HG03064 (cell line): ENCODE measurements around the gene EPHA6.
"Not testable (repeated sequence)": the region's sequence is repeated elsewhere in the genome, so short reads cannot be mapped to it uniquely, and the experiment has no call there.

Source experiments
- ATAC-seq: cut with Tn5 transposase; IDR thresholded peaks from one replicate; pipeline ENCODE4 v1.9.1; 2021; ENCODE audit warnings: low read depth; ENCODE audit not compliant: unreplicated experiment

Gene EPHA6

DNA sequence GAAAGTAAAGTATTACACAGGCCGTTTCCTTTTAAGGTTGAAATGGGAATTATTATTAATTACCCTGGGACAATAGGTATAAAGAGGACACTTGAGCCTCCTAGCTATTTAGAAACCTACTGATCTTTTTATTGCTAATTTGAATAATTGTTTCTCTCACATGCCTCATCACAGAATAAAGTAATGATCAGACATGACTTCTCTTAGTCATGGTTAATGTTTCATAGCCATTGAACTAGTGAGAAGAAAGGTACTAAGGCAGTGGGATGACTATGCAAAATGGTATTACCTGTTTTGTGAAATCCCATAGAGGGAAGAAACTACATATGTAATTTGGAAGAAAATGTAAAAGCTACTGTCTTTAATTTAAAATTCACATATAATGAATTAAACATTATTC, 85.6 kb downstream of the EPHA6 start:
- no peak for ATAC-seq

DNA sequence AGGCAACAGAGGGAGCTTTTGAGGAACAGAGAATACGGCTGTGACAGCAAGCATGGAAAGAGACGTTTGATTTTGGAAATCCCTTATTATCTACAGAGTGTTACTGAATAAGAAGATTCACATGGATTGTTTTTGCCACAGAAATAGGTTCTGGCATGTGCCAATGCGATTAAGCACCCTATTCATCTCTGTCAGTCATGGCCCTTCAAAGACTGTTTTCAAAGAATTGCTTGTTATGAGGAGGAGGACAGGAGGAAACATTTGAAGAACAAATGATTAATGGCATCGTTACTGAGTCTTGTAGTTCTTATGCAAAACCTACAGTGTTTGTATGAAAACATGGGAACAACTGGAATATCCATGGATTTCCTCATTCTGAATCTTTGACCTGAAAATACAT, 86.2 kb downstream of the EPHA6 start:
- no peak for ATAC-seq

DNA sequence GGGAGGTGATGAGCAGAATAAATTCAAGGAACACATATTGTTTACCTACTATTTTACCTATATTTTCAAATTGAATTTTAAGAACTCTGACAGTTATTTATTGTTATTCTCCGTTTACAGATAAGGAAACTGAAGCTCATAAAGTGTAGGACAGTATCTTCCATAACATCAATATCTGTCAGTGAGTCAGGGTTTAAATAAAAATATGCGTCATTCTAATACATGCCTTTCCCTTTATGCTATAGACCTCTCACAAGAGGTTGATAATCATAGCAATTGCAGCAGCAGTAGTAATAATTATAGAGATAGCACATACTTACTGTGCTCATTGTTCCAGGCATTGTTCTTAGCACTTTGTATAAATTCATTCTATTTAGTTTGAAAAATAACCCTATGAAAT, 101.1 kb downstream of the EPHA6 start:
- ATAC-seq: no peak

DNA sequence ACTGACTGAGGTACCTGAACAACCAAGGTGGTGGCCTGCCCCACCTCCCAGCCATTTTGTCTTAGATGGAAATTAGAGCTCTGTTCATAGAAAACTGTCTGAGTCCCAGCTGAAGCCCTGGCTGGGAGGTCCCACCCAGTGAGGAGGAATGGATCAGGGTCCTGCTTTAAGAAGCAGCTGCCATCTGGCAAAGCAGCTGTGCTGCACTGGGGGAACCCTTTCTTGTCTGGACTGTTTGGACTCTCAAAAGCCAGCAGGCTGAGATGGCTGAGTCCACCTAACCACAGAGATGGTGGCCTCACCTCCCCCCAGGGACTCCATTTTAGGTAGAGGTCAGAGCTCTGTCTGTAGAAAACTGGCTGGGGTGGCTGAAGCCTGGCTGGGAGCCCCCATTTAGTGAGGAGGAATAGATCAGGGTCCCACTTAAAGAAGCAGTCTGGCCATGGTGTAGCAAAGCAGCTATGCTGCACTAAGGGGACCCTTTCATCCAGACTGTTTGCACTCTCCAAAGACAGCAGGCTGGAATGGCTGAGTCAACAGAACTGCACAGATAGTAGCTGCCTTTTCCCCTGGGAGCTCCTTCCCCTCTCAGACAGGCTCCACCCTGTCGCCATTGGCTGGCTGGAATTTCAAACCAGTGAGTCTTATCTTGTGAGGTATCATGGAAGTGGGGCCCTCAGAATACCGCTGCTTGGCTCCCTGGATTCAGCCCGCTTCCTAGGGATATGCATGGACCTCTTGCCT, 116.9 kb downstream of the EPHA6 start:
- ATAC-seq: no peak

DNA sequence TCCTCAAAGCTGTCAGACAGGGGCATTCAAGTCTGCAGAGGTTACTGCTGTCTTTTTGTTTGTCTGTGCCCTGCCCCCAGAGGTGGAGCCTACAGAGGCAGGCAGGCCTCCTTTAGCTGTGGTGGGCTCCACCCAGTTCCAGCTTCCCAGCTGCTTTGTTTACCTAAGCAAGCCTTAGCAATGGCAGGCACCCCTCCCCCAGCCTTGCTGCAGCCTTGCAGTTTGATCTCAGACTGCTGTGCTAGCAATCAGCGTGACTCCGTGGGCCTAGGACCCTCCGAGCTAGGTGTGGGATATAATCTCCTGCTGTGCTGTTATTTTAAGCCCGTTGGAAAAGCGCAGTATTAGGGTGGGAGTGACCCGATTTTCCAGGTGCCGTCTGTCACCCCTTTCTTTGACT, 127.7 kb downstream of the EPHA6 start:
- ATAC-seq: not testable (repeated sequence)

DNA sequence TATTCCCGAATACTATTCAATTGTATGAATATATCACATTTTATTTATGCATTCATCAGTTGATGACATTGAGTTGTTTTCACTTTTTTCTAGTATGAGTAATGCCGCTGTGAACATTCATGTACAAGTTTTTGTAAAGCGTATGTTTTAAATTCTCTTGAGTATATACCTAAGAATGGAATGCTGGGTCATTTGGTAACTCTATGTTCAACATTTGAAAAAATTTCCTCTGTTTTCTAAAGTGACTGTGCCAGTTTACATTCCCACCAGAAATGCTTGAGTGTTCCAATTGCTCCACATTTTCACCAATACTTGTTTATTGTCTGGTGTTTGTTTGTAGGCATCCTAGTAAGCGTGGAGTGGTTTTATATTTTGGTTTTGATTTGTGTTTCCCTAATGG, 144.5 kb downstream of the EPHA6 start:
- ATAC-seq: no peak

DNA sequence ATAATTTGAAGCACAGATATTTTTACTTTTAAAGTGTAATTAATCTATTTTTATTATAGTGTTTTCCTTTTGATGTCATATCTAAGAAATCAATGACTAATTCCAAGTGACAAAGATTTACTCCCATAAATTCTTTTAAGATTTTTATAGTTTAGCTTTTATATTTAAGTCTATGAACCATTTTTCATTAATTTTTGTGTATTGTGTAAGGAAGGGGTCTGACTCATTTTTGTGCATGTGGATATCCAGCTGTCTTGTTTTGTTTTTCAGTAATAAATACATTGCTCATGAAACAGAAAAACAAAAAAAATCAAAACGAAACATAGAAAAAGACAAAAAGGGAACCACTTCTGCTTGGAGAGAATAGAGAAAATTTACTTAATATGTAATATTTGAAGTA, 145.1 kb downstream of the EPHA6 start:
- ATAC-seq: no peak

DNA sequence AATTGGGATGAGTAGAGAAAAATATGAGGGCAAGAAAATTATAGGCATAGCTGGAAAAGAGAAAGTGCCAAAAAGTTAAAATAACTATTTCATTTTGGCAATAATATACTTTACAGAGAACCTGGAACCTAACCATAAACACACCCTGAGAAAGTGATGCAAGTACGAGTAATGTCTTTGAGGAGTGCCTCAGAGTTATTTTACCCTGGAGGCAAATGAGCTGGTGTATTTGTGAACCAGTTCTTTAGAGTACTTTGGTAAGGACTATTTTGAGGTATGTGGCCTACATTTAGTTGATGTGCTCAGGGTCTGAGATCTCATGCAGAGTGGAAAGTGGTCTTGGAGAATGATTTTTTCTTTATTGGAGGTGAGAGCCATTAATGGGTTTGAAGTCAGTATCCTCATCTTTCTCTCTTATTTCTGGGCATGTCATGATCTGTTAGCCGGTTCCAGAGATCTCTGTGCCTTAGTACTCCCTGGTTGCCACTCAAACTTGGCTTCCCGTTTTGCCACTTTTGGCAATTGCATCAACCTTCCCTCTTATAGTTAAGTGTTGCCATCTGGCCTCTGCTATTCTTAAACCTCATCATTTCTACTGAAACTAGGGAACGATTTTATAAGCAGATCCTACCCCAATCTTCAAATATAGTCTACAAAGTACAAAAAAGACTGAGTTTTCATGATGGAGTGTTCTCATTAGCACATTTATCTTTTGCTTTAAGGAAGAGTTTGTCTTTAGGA, 145.7 kb downstream of the EPHA6 start:
- no peak for ATAC-seq

DNA sequence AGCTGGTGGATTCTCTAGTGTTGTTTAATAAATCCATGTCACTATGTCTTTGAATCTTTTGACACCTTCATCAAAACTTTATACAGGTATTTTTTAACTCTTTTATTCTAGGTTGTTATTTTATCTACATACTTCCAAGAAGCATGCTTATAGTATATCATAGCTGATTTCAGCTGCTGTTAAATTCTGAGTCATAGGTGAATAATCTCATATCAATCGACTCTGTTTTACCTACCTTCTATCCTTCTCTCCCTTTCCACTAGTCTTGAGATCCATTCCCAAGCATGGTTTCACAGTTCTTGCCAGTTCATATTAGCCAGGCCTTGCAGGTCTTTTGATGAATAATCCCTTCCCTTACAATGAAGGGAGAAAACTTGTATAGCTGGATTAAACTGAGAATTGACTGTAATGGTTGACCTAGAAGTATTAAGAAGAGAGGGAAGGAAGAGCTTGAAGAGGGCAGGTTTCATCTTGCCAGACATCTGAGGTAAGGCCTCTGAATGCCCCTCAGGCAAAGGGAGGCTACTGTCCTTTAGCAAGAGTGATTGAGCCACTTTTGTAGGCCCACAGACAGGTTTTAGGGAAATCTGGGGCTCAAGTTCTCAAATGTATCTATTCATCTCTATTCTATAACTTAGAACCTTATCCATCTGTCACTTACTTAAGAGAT, 146.4 kb downstream of the EPHA6 start:
- no peak for ATAC-seq

DNA sequence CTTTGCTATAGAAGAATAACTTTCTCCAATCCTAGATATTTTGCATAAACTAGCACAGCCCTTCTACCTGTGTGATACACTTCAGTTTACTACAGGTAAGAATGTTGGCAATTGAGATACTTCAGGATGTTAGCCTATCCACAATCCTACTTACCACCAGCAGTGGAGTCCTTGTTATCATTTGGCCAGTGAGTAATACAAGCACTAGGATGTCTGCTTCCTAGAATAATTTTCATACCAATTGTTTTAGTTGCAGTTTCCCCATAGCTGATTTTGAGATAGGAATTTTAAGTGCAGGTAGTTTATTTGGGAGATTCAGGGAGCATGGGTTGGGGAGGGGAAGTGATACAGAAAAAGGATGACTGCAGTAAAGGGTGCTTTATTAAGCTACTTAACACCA, 147.2 kb downstream of the EPHA6 start:
- no peak for ATAC-seq

DNA sequence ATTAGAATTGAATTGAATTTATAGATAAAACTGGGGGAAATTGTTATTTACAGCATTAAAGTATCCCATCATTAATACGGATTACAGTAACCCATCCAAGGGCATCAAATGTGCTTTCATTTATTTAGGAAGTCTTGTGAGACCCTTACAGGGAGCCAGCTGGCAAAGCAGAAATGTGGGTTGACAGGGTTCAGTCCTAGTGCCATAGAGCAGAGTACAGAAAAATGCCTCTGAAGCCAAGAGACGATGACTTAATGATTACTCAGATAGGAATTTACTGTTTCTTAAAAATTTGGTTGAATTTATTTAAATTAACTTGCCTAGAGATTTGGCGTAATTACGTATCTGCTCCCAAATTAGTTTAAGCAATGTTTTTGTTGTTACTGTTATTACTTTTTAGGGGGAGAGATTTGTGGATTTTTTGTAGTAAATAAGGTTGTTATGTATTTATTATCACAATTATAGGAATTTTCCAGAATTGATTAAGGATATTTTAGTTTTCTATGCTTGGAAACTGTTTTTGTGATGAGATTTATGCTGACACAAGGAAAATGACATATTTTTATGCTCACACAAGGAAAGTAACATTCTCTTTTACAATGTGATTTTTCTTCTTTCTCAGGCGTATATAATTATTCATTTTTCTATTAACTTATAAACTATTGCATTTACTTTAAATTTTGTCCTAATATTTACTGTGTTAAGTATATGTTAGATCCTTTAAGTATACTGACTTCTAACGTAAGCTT, 152.0 kb downstream of the EPHA6 start:
- no peak for ATAC-seq

DNA sequence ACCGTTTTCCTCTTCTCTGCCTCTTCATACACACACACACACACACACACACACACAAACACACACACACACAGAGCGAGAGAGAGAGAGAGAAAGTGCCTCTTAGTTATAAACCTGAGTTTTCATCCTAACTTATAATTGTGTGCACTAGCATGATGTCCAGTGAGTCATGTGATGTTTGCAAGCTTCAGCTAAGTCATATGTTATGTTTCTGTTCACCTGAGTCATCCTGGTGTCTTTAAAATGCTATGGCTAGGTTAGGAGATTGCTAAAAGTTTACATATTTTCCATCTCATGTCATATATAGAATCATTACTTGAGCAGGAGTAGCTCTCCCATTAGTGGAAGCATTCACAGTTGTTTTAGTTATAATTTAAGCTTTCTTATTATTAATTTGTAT, 155.8 kb downstream of the EPHA6 start:
- ATAC-seq: no peak

DNA sequence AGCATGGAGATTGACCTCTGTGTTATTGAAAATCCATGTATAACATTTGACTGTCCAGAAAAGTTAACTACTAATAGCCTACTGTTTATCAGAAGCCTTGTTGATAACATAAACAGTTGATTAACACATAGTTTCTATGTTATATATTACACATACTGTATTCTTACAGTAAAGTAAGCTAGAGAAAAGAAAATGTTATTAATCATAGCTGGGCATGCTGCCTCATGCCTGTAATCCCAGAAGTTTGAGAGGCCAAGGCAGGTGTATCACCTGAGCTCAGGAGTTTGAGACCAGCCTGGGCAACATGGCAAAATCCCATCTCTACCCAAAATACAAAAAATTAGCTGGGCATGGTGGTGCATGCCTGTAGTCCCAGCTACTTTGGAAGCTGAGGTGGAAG, 163.3 kb downstream of the EPHA6 start:
- ATAC-seq: no peak

DNA sequence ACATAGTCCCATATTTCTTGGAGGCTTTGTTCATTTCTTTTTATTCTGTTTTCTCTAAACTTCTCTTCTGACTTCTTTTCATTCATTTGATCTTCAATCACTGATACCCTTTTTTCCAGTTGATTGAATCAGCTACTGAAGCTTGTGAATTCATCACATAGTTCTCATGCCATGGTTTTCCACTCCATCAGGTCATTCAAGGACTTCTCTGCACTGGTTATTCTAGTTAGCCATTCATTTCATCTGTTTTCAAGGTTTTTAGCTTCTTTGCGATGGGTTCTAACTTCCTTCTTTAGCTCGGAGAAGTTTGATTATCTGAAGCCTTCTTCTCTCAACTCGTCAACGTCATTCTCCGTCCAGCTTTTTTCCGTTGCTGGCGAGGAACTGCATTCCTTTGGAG, 169.3 kb downstream of the EPHA6 start:
- ATAC-seq: not testable (repeated sequence)

DNA sequence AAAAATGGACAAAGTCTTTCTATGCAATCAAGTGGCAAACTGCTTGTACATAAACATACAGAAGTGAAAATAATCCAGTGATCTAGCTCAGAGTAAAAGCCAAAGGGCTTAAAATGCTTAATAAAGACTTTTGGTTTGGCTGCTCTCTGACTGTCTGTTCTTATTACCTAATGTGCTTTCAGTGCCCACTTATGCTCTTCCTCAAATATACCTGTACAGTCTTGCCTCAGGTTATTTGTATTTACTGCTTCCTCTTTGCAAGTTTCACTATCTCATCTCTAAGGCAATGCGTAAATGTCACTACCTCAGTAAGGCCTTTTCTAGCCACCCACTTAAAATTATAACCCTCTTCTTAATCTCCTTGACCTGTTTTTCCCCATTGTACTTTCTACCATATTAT, 171.8 kb downstream of the EPHA6 start:
- no peak for ATAC-seq

DNA sequence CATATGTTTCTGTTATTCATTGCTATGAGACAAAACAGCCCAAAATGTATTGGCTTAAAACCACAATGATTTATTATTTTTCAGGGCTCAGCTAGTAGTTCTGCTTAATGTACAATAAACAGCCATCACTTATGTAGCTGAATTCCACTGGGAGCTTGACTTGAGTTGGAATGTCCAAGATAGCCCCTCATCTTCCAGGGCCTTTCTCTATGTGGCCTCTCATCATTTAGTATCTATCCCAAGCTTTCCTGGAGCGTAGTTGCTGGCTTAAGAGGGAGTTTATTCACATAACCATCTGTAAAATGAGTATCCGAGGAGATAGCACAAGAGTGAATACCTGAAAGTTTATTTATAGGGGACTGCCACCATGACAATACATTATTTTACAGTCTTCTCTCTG, 176.8 kb downstream of the EPHA6 start:
- no peak for ATAC-seq

DNA sequence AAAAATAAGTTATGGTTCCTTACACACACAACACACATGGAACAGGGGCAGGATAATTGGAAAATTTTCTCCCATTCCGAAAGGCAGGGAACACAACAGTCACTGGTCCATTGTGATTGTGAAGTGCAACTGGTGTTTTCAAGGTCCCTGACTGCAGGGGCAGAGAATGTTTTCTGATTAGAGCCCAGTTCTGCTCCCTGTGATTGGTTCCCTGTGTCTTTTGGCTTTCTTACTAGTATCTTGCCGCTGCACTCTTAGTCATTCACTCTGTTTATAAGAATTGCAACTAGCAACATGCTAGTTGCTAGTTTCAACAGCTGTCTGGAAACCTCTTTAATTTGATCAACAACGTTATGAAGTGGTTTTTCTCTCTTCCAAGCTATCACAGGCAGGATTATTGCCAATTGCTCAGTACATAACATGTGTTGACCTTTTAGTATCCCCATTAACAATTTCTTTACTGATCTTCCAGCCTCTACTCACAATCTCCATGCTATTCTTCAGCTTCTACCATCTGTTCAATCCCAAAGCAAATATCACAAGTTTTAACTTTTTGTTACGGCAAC, 177.5 kb downstream of the EPHA6 start:
- ATAC-seq: no peak

DNA sequence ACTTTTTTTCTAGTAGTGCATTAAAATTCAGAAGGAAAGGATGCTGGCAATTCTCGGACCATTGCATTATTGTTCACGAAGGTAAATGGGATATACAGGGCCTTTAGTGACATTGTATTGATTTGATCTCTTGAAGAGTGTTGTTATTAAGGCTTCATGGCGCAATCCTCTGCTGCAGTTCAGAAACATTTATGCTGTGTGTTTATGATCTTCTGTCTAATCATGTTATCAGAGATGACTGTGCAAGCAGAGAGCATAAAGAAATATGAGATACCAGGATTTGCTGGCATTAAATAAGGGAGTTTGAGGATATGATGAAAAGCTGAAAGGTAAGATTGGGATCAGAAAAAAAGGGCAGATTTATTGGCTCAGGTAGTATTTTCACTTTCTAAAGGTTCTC, 180.6 kb downstream of the EPHA6 start:
- ATAC-seq: no peak

DNA sequence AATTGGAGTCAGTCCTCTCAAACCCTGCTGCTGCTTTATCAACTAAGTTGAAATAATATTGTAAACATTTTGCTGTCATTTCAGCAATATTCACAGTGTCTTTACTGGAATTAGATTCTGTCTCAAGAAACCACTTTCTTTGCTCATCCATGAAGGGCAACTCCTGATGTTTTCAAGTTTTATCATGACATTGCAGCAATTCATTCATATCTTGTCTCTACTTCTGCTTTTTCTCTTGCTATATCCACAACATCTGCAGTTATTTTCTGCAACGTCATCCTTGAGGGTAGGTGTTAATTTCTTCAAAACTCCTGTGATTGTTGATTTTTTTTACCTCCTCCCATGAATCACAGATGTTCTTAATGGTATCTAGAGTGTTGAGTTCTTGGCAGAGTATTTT, 181.6 kb downstream of the EPHA6 start:
- ATAC-seq: no peak

DNA sequence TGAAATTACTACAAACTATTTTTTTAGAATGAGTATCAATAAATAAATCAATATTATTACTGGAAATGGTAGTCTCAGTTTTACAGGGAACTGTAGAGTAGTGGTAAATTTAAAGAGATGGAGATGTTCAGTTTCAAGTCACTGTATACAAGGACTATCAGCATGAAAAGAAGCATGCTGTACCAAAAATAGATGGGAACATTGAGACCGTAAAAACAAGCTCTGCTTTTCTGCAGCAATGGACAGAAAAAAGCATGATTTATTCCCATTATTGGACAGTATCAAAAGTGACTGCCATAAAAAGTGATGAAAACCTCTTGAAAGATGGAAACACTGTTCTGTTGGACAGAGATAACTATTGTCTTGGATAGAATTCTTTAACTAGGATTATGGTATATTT, 187.2 kb downstream of the EPHA6 start:
- ATAC-seq: no peak
